Astrocyte of the spinal cord (primary cell): ENCODE measurements around the gene GNA12.

Experiments used
- DNase-seq: peaks from one replicate; pipeline ENCODE4 v3.0.0; 2011; ENCODE audit warnings: low read depth, low spot score
- H3K4me3 ChIP-seq: 2 replicates; pipeline ENCODE4 v1.5.1; 2011; ENCODE audit warnings: low read depth, mild to moderate bottlenecking, low read length, moderate library complexity
- in situ Hi-C: cut with HindIII; loops from 2 replicates; pipeline ENCODE4 v1.10.0; 2017; ENCODE audit warnings: low sequenced_read_pairs
- TF ChIP-seq, protein P1 (sequence below): IDR thresholded peaks from 2 replicates; pipeline ENCODE4 v1.5.1; 2012; ENCODE audit warnings: low read depth, mild to moderate bottlenecking, low read length, inconsistent platforms

The GNA12 gene

DNA sequence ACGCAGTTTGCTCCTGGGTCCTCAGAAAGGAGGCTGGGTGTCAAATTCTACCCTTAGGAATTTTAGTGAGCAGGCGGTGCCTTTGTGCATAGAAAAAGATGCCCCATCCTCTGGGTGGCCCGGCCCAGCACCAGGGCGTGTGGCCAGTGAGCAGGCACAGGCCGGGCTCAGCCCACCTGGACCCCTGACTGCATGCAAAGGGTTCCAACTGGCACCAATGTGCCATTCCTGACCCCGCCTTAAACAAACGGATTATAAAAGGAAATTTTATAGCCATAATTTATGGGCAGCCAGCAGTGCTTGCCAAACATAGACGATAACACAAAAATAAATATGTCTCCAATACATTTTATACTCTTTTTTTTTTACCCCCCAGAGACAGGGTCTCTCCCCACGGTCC is 40.1 kb upstream of the GNA12 start:
- TF ChIP-seq, protein P1, sequence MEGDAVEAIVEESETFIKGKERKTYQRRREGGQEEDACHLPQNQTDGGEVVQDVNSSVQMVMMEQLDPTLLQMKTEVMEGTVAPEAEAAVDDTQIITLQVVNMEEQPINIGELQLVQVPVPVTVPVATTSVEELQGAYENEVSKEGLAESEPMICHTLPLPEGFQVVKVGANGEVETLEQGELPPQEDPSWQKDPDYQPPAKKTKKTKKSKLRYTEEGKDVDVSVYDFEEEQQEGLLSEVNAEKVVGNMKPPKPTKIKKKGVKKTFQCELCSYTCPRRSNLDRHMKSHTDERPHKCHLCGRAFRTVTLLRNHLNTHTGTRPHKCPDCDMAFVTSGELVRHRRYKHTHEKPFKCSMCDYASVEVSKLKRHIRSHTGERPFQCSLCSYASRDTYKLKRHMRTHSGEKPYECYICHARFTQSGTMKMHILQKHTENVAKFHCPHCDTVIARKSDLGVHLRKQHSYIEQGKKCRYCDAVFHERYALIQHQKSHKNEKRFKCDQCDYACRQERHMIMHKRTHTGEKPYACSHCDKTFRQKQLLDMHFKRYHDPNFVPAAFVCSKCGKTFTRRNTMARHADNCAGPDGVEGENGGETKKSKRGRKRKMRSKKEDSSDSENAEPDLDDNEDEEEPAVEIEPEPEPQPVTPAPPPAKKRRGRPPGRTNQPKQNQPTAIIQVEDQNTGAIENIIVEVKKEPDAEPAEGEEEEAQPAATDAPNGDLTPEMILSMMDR, result no peak
- no peak overlapping the region for H3K4me3 ChIP-seq
- in situ Hi-C loops, result no loop called here
- DNase-seq, result no peak

DNA sequence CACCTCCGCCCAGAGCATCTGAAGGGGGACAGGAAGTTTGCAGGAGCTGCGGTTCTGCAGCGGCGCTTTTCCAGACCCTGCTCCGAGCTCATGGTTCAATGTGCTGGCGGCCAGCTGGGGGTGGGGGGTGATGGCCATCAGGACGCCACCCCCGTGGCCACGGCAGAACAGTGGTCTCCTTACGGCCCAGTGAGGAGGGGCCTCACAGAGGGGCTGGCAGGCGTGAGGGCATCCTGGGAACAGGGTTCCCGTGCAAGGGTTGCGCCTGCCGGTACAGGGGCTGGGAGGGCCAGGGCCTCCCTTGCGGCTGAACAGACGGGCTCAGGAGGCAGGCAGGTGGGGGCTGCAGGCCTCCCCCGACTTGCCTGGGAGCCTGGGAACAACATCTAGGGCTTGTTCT is 39.0 kb upstream of the GNA12 start:
- TF ChIP-seq, protein P1, result no peak
- no peak for DNase-seq
- in situ Hi-C loops, result no loop called here
- H3K4me3 ChIP-seq, result no peak overlapping the region

DNA sequence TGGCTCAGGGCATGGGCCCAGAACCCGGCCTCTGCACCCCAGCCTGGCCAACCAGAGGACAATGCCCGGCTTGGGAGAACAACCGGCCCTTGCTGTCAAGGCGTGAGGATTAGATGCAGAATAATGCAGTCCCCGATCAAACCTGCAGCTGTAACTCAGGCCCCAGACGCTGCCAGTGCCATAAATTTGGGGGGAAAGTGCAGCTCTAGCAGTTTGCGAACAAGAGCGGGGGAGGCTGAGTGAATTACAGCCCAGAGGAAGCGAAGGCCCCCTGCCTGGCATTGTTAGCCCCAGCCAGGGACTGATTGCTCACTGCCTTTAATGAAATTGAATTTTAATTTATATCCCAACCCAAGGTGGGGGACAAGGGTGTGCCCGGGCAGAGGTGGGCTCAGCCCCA is 38.0 kb upstream of the GNA12 start:
- no peak for DNase-seq
- TF ChIP-seq, protein P1, result no peak
- H3K4me3 ChIP-seq, result no peak overlapping the region
- in situ Hi-C loops, result no loop called here

DNA sequence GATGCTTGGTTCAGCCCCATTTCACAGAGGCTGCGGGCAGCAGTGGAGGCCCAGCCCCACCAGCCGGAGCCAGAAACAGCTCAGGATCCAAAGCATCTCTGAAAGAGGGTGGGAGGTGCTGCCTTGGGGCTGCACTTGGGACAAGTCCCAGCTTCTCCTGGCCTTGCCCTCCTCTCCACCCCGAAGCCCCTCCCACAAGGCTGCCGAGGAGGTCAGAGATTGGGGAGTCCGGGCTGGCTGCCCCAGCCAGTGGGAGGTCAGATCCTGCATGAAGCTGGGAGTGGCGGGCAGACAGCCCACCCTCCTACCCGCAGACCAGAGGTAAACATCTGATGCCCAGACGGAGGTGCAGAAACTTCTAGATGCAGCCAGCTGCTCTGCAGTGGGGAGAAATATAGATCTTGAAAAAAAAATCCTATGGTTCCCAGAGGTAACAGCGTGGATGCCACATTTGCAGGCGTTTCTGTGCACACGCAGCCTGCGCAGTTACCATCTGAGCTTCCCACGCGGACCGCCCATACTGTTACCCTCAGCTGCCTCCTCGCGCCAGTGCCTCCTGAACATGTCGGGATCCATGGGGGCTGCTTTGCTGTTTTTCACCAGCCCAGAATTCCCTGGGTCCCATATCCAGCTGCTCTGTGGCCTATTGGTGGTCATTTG is 36.9 kb upstream of the GNA12 start:
- DNase-seq, result no peak
- in situ Hi-C loops, result no loop called here
- TF ChIP-seq, protein P1, result no peak
- no peak overlapping the region for H3K4me3 ChIP-seq

DNA sequence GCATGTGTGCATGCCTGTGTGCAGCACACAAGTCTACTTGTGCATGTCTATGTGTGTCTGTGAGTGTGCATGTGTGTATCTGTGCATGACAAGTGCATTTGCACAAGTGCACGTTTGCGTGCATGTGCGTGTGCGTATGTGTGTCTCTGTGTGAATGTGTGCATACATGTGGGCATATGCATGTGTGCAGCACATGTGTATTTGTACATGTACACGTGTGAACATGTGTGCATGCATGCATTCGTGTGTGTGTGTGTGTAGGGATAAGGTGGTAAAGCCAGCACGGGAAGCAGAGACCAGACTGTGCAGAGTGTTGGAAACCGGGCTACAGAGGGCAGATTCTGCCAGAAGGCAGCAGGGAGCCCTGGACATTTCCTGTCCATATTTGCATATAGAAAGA is 35.9 kb upstream of the GNA12 start:
- in situ Hi-C loops, result no loop called here
- H3K4me3 ChIP-seq, result no peak overlapping the region
- TF ChIP-seq, protein P1, result no peak
- DNase-seq, result no peak

DNA sequence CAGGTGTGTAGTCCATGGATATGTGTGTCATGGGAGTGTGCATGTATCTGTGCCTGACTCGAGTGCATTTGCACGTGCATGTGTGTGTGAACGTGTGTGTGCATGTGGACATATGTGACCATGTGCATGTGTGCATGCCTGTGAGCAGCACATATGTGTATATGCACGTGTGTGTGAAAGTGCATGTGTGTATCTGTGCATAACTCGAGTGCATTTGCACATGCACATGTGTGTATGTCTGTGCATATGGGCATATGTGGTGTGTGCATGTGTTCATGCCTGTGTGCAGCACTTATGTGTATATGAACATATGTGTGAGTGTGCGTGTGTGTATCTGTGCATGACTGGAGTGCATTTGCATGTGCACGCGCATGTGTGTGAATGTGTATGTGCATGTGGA is 35.2 kb upstream of the GNA12 start:
- H3K4me3 ChIP-seq, result no peak overlapping the region
- in situ Hi-C loops, result no loop called here
- DNase-seq, result no peak
- TF ChIP-seq, protein P1, result no peak

DNA sequence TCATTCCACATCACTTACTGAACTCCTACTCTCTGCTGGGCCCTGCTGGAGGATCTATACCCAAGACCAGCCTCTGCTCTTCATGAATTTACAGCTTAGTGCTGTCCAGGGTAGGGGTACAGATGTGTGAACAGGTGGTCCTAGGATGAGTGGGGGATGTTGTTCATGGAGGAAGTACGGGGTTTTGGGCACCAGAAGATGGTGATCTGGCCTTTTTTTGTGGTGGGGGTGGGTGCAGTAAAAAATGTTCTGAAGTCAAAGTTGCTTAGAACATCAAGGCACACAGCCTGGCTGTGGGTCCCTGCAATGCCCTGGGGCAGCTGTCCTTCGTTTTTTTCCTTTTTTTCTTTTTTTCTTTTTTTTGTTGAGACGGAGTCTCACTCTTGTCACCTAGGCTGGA is 34.2 kb upstream of the GNA12 start:
- TF ChIP-seq, protein P1, result no peak
- H3K4me3 ChIP-seq, result no peak overlapping the region
- in situ Hi-C loops, result no loop called here
- DNase-seq, result no peak
